A673 (cell line): ENCODE measurements around the gene IL17RC. TPM values are rescaled to one million over a fixed set of nuclear protein-coding genes. Genes with fewer than 3 reads are reported as not detected.

Experiments
- BruUV-seq: library from RNA; stranded (reverse); fragments of 400-500 nt; replicated peaks from 2 replicates; lab custom pipeline; 2021; lab: Mats Ljungman, UMichigan
- CTCF ChIA-PET: fragments of 300-600 bp; sonication (Branson Sonifier 250); formaldehyde crosslinking; loops from one replicate; lab custom pipeline; 2022; ENCODE audit warnings: antibody characterized with exemption; lab: Charles Lee
- POLR2A ChIA-PET: fragments of 300-600 bp; sonication (Branson Sonifier 250); formaldehyde crosslinking; loops from one replicate; lab custom pipeline; 2022; ENCODE audit warnings: antibody characterized with exemption; ENCODE audit not compliant: low non-redundant PET; lab: Charles Lee
- DNase-seq: peaks from one replicate; pipeline ENCODE4 v3.0.0-alpha.2; 2015; ENCODE audit warnings: low spot score
- H3K27ac ChIP-seq: fragments of 200-600 bp; sonication (generic); 2 replicates; pipeline ENCODE4 v1.5.1; 2016; ENCODE audit warnings: mixed run types, low read depth, mild to moderate bottlenecking, mixed read lengths, antibody characterized with exemption, low read length; ENCODE audit not compliant: poor library complexity, severe bottlenecking
- H3K27me3 ChIP-seq: fragments of 200-600 bp; sonication (generic); replicated peaks from 2 replicates; pipeline ENCODE4 v1.6.1; 2017; ENCODE audit warnings: mixed run types, low read depth, mild to moderate bottlenecking, mixed read lengths, antibody characterized with exemption, low read length; ENCODE audit not compliant: insufficient read depth, poor library complexity
- H3K36me3 ChIP-seq: fragments of 200-600 bp; sonication (generic); 2 replicates; pipeline ENCODE4 v1.6.1; 2016; ENCODE audit warnings: mixed run types, mild to moderate bottlenecking, mixed read lengths, antibody characterized with exemption, low read length; ENCODE audit not compliant: insufficient read depth, poor library complexity, severe bottlenecking
- H3K4me1 ChIP-seq: fragments of 200-600 bp; sonication (generic); 2 replicates; pipeline ENCODE4 v1.6.1; 2017; ENCODE audit warnings: mixed run types, mild to moderate bottlenecking, mixed read lengths, antibody characterized with exemption, low read length; ENCODE audit not compliant: insufficient read depth, poor library complexity, severe bottlenecking
- H3K4me3 ChIP-seq: fragments of 200-600 bp; sonication (generic); 2 replicates; pipeline ENCODE4 v1.5.1; 2016; ENCODE audit warnings: low read depth, mixed run types, mild to moderate bottlenecking, mixed read lengths, low read length; ENCODE audit not compliant: poor library complexity, severe bottlenecking
- H3K9me3 ChIP-seq: fragments of 200-600 bp; sonication (generic); 2 replicates; pipeline ENCODE4 v1.6.1; 2016; ENCODE audit warnings: mixed run types, low read depth, mild to moderate bottlenecking, mixed read lengths, antibody characterized with exemption, low read length; ENCODE audit not compliant: poor library complexity, severe bottlenecking
- CTCF ChIP-seq: fragments of 300-800, 200-600 bp; sonication (generic); conservative IDR thresholded peaks from 2 replicates; pipeline ENCODE4 v1.5.1; 2017; ENCODE audit warnings: low read depth, mild to moderate bottlenecking, antibody characterized with exemption, low read length, moderate library complexity, mixed read lengths
- EZH2 ChIP-seq: fragments of 200-600 bp; sonication (generic); IDR thresholded peaks from 2 replicates; pipeline ENCODE4 v1.6.1; 2017; ENCODE audit warnings: borderline replicate concordance, low read depth, mild to moderate bottlenecking, mixed read lengths, antibody characterized with exemption, low read length; ENCODE audit not compliant: poor library complexity, severe bottlenecking
- intact Hi-C: fragments of 100-400 bp; cut with micrococcal nuclease; formaldehyde crosslinking; loops from one replicate; pipeline ENCODE4 v1.10.0; 2022; ENCODE audit not compliant: unreplicated experiment
- total RNA-seq: library from RNA; stranded (reverse); gene quantifications from 2 replicates; pipeline ENCODE4 v1.2.3, GENCODE V29; 2021

The IL17RC gene
- total RNA-seq, 1 experiment from 2014 or later, result 9.3 TPM

- Histone ChIP-seq H3K27me3 (no peaks in the 10 kb centered on the region), H3K9me3 (no peaks in the 10 kb centered on the region), H3K4me3 (no peak overlapping the region), H3K27ac (no peak overlapping the region), H3K36me3 (no peaks in the 10 kb centered on the region), H3K4me1 (peaks cover 13% of the 10 kb centered on the region)
- DNase-seq, result no peak
- ChIA-PET CTCF (no interaction called here), POLR2A (no interaction called here)
- intact Hi-C loops, result no loop called here
- no peak for TF ChIP-seq CTCF
- no peak for TF ChIP-seq EZH2
- BruUV-seq, result no TSS peak
These were observed 13.0 kb upstream of the IL17RC start for GRCh38 chr3:9903904-9904303.

- Histone ChIP-seq H3K4me3 (no peak overlapping the region), H3K36me3 (no peaks in the 10 kb centered on the region), H3K4me1 (peaks cover 13% of the 10 kb centered on the region), H3K9me3 (no peaks in the 10 kb centered on the region), H3K27me3 (no peaks in the 10 kb centered on the region), H3K27ac (no peak overlapping the region)
- POLR2A ChIA-PET, result no interaction called here
- intact Hi-C loops, result no loop called here
- no peak for TF ChIP-seq CTCF
- no peak for TF ChIP-seq EZH2
- no TSS peak for BruUV-seq
- CTCF ChIA-PET, result no interaction called here
- no peak for DNase-seq
These were observed 10.4 kb upstream of the IL17RC start for GRCh38 chr3:9906480-9906879.

GRCh38 chr3:9908286-9908685, 8.6 kb upstream of the IL17RC start:
- peaks cover 4% of the 10 kb centered on the region for H3K4me1 ChIP-seq
- no peaks in the 10 kb centered on the region for H3K27me3 ChIP-seq
- BruUV-seq, result no TSS peak
- H3K27ac ChIP-seq, result no peak overlapping the region
- H3K36me3 ChIP-seq, result no peaks in the 10 kb centered on the region
- no peaks in the 10 kb centered on the region for H3K9me3 ChIP-seq
- POLR2A ChIA-PET, result no interaction called here
- intact Hi-C loops, result no loop called here
- DNase-seq, result no peak
- no peak for TF ChIP-seq CTCF
- TF ChIP-seq EZH2, result no peak
- CTCF ChIA-PET, result no interaction called here
- no peak overlapping the region for H3K4me3 ChIP-seq
